SKM-1 (cell line): ENCODE measurements around the gene KCTD1.

Source experiments
- DNase-seq: peaks from one replicate; lab custom pipeline; 2025; ENCODE audit not compliant: unreplicated experiment; lab: John Stamatoyannopoulos, UW

Gene KCTD1

GRCh38 chr18:26487437-26487836, 60.9 kb downstream of the KCTD1 start:
- DNase-seq: no peak

- no peak for DNase-seq
Observed at GRCh38 chr18:26483633-26484032, 64.7 kb downstream of the KCTD1 start.

- no peak for DNase-seq
Observed at GRCh38 chr18:26482569-26482968, 65.8 kb downstream of the KCTD1 start.

- DNase-seq: no peak
Observed at GRCh38 chr18:26480897-26481795, 67.2 kb downstream of the KCTD1 start.

GRCh38 chr18:26479681-26480079, 68.7 kb downstream of the KCTD1 start:
- no peak for DNase-seq

GRCh38 chr18:26479065-26479680, 69.2 kb downstream of the KCTD1 start:
- no peak for DNase-seq

GRCh38 chr18:26477828-26478466, 70.4 kb downstream of the KCTD1 start:
- DNase-seq: no peak

GRCh38 chr18:26476697-26477096, 71.7 kb downstream of the KCTD1 start:
- DNase-seq: no peak

- no peak for DNase-seq
Observed at GRCh38 chr18:26474542-26474941, 73.8 kb downstream of the KCTD1 start.

GRCh38 chr18:26473672-26474071, 74.7 kb downstream of the KCTD1 start:
- DNase-seq: no peak

GRCh38 chr18:26471826-26472225, 76.5 kb downstream of the KCTD1 start:
- no peak for DNase-seq

- no peak for DNase-seq
Observed at GRCh38 chr18:26471027-26471426, 77.3 kb downstream of the KCTD1 start.

- no peak for DNase-seq
Observed at GRCh38 chr18:26470011-26470637, 78.2 kb downstream of the KCTD1 start.

GRCh38 chr18:26468931-26469340, 79.4 kb downstream of the KCTD1 start:
- no peak for DNase-seq

GRCh38 chr18:26466026-26466425, 82.3 kb downstream of the KCTD1 start:
- no peak for DNase-seq

- no peak for DNase-seq
Observed at GRCh38 chr18:26465431-26465830, 82.9 kb downstream of the KCTD1 start.

- no peak for DNase-seq
Observed at GRCh38 chr18:26464128-26465011, 84.0 kb downstream of the KCTD1 start.

GRCh38 chr18:26462355-26462754, 86.0 kb downstream of the KCTD1 start:
- DNase-seq: no peak

GRCh38 chr18:26461405-26461804, 86.9 kb downstream of the KCTD1 start:
- no peak for DNase-seq

- DNase-seq: no peak
Observed at GRCh38 chr18:26460449-26461091, 87.8 kb downstream of the KCTD1 start.
